NCI-H1694 treated with DMSO at 0.1 percent for 48 hours (cell line): ENCODE measurements around the gene PRKCB.

Experiments used
- DNase-seq: peaks from one replicate; lab custom pipeline; 2025; lab: John Stamatoyannopoulos, UW

Gene PRKCB

DNA sequence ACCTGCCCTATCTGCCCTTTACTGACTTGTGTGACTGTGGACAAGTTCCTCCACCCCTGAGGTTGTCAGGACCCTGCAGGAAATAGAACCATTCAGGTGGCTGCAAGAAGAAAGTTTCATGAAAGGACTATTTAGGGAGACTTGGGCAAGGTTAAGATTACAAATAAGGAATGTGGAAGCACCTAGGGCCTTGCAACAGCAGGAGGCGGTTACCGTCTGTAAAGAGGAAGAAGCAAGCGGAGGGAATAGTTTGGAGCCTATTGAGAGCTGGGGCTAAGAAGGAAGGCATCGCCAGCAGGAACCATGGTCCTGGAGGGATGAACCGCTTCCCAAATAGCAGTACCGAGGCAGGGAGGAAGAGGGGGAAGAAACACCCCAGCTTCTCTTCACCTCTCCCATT lies 132.4 kb downstream of the PRKCB start:
- no peak for DNase-seq

GRCh38 chr16:23969468-23970297 lies 133.9 kb downstream of the PRKCB start:
- no peak for DNase-seq

DNA sequence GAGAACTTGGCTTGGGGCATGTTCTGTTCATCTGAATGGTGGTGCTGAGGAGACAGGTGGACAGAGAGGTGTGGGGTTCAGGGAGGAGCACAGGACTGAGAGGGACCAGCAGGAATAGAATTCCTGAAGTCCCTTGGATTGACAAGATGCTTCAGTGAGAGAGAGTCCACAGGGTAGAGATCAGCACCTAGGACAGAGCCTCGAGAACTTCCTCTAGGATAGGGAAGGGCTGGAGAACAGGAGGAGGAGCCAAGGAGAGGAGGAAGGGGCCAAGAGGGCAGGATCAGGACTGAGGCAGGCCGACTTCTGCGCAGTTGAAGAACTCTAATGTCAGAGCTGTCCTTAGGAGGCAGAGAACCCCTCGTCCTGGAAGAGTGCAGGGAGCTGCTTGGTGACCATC lies 138.4 kb downstream of the PRKCB start:
- DNase-seq = no peak

- DNase-seq = no peak
These were observed 139.5 kb downstream of the PRKCB start for GRCh38 chr16:23975293-23975692.

DNA sequence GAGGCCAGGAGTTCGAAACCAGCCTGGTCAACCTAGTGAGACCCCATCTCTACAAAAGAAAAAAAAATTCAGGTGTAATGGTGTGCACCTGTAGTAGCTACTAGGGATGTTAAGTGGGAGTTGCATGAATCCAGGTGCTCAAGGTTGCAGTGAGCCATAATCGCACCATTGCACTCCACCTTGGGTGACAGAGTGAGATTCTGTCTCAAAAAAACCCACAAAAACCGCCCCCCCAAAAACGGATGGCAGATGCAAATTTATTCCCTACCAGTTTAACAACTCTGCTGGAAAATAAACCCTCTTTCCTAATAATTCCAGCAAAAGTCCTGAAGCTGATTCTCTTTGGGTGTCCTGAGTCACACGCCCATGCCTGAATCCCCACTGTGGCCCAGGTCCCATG lies 140.3 kb downstream of the PRKCB start:
- no peak for DNase-seq

DNA sequence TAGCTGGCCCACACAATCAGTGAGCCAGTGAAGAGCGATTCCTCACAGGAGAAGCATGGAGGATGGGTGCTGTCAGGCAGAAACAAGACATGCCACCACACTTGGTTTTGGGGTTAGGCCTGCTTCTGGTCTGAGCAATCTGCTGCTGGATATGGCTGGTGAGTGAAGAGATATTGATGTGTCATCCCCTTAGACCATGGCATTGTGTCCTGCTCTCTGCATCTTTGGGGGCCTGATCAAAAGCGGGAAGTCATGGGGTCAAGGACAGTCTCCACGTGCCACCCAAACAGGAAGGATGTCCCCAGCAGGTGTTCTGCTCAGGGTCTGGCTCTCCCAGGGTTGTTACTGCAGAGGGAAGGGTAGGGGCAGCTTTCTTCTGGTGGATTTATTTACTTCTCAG lies 140.7 kb downstream of the PRKCB start:
- DNase-seq = no peak

DNA sequence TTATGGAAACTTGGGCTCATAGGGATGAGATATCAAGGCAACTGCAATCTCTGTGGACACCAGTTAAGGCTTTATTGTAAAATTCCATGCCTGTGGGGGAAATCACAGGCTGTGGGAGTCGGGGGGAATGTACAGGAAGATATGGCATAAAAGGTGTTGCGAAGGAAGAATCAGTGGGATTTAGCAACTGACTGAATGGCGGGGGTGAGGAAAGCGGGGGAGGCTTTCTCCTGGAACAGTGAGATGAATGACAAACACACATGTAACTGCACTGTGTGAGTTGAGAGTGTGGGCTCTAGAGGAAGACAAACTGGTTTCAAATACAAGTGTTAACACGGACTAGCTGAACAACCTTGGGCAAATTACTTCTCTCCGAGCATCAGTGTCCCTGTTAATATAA lies 143.7 kb downstream of the PRKCB start:
- no peak for DNase-seq

GRCh38 chr16:23979982-23980381 lies 144.2 kb downstream of the PRKCB start:
- no peak for DNase-seq

- DNase-seq = no peak
These were observed 145.9 kb downstream of the PRKCB start for GRCh38 chr16:23981429-23982399.

GRCh38 chr16:23986455-23986854 lies 150.7 kb downstream of the PRKCB start:
- DNase-seq = no peak

DNA sequence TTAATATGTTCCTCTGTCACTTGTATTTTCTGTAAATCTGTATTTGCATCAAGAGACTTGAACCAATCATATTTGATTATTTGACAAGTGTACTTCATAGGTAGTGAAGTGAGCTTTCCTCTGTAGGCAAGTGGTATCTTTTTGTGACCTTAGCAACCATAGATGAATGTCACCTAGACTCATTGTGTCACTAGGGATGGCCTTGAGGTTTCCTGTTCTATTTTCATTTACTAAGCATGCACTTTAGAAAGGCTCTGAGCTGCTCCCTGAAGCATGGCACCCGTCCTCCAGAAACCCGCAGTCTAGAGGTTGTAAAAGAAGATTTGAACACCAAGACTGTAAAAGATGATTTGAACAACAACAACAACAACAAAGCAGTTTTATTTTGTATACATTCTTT lies 151.7 kb downstream of the PRKCB start:
- DNase-seq = no peak

DNA sequence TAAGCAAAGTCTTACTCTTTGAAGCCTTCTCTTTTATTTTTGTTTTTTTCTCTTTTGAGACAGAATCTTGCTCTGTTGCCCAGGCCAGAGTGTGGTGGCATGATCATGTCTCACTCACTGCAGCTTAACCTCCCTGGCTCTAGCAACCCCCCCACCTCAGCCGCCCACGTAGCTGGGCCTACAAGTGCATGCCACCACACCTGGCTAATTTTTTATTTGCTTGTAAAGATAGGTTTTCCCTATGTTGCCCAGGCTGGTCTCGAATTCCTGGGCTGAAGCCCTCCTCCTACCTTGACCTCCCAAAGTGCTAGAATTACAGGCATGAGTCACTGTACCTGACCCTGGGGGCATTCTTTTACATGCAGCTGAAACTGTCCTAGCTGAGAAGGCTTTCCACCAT lies 154.7 kb downstream of the PRKCB start:
- no peak for DNase-seq

DNA sequence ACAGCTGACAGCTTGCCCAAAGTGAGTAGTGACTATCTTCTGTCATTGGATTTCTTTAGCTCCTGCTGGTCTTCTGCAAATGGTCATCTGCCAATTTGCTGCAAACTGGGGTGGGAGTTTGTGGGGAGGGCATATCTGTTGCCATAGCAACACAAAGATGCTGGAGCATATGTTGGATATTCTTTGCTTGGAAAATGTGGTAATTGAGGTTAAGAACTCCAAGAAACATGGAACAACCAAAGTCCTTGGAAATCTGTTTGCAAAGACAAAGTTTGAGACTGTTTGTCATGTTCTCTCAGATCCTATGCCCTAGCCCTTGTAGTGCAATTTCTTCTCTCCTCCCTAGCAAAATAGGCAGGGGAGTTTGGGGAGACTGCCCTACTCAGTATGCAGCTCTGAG lies 155.3 kb downstream of the PRKCB start:
- no peak for DNase-seq

DNA sequence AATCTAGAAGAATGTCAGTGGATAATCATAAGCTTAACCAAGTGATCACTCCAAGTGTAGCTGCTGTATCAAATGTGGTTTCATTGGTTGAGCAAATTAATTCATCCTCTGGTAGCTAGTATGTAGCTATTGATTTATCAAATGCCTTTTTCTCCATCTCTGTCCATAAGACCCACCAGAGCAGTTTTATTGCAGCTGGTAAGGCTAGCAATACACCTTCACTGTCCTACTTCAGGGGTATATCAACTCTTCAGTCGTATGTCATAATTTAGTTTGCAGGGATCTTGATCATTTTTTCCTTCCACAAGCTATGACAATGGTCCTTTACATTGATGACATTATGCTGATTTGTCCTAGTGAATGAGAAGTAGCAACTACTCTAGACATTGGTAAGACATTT lies 158.8 kb downstream of the PRKCB start:
- DNase-seq = no peak

GRCh38 chr16:23996258-23996955 lies 160.6 kb downstream of the PRKCB start:
- DNase-seq = no peak

- no peak for DNase-seq
These were observed 163.0 kb downstream of the PRKCB start for GRCh38 chr16:23998771-23999170.

- DNase-seq = no peak
These were observed 163.9 kb downstream of the PRKCB start for GRCh38 chr16:23999663-24000062.

DNA sequence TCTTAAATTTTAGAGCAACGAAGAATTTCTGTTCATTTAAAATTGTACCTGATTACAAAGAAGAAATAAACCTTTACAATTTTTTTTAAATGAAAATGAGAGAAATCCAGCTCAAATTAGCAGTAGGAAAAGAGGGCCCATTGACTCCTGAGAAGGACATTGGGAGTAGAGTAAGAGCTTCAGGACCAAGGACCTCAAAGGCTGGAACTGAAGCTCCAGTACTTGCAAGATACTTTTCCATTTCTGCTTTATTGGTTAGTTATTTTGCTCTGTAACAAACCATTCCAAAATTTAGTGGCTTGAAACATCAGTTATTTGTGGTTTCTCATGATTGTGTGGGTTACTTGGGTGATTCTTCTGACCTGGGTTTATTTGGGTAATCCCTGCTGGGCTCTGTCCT lies 165.9 kb downstream of the PRKCB start:
- DNase-seq = no peak

- no peak for DNase-seq
These were observed 166.8 kb downstream of the PRKCB start for GRCh38 chr16:24002619-24003018.

DNA sequence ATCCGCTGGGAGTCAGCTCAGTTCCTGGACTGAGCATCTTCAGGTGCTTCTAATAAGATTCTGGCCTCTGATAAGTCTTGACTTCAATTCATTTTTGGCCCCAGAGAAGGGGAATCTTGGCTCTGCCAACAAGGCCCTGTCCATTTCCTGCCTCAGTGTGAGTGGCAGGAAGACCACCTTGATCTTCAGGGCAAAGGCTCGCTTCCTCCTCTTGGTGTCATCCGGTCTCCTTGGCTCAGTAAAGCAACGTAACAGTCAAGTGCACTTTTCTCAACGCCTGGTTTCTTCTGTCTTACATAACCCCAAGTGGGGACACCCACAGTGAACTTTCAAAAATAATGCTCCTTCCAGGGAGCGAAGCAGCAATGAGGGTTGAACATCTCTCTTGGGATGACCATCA lies 169.8 kb downstream of the PRKCB start:
- no peak for DNase-seq

DNA sequence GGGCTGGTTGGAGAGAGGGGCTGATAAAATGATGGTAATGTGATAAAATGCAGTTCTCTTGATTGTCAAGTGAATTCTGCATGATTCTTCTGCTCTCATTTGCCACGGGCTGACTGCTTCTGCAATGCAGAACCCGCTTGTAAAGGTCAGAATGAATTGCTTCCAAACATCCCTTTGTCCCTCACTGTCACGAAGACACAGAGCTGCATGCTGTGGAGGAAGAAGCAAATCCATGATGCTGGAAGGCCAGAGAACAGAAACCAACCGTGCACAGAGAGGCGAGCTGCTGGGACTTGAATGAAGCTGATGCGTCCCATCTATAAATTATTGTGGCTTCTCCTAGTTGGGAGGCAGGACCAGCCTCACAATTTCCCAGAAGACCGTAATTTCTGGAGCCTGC lies 171.6 kb downstream of the PRKCB start:
- DNase-seq = no peak

DNA sequence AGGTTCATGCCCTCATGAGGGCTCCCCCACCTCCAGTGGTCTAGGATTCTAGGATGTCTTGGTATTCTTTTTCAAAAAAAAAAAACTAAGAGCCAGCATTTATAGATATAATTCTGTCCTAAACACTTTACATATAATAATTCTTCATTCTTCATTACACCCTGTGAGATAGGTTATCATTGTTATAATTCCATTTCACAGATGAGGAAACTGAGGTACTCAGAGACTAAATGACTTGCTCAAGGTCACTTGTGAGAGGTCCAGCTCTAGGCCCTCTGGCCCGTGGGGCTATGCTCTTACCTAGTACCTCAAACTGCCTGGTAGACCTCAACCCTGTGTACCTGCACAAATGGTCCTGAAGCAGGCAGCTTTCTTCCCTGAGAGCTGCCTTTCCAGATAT lies 172.2 kb downstream of the PRKCB start:
- no peak for DNase-seq

GRCh38 chr16:24009098-24009497 lies 173.3 kb downstream of the PRKCB start:
- no peak for DNase-seq
